AG04449 (cell line): Measurements from ENCODE around the gene ARFGAP2.
A peak's percentile ranks its signal among the peaks of the same experiment; 100 is the strongest.

Source experiments
- CTCF ChIA-PET: fragments of 350-600 bp; formaldehyde crosslinking; extraction: SDS; loops from one replicate; lab custom pipeline; 2021; ENCODE audit warnings: antibody characterized with exemption; lab: Yijun Ruan, JAX
- POLR2A ChIA-PET: fragments of 400-600, 350-600 bp; formaldehyde crosslinking; extraction: SDS; loops from one replicate; lab custom pipeline; 2020; ENCODE audit warnings: antibody characterized with exemption, inconsistent platforms; lab: Yijun Ruan, JAX
- DNase-seq: peaks from one replicate; pipeline ENCODE4 v3.0.0-alpha.2; 2010; ENCODE audit warnings: low read depth, low spot score
- H3K4me3 ChIP-seq: 2 replicates; pipeline ENCODE4 v1.5.1; 2011; ENCODE audit warnings: low read depth, mild to moderate bottlenecking, control low read depth, low read length
- CTCF ChIP-seq: IDR thresholded peaks from one replicate; pipeline ENCODE4 v1.5.1; 2011; ENCODE audit warnings: mild to moderate bottlenecking, moderate library complexity, low read length, control low read depth, inconsistent platforms; ENCODE audit not compliant: insufficient read depth; ENCODE audit errors: missing control alignments

The ARFGAP2 gene

DNA sequence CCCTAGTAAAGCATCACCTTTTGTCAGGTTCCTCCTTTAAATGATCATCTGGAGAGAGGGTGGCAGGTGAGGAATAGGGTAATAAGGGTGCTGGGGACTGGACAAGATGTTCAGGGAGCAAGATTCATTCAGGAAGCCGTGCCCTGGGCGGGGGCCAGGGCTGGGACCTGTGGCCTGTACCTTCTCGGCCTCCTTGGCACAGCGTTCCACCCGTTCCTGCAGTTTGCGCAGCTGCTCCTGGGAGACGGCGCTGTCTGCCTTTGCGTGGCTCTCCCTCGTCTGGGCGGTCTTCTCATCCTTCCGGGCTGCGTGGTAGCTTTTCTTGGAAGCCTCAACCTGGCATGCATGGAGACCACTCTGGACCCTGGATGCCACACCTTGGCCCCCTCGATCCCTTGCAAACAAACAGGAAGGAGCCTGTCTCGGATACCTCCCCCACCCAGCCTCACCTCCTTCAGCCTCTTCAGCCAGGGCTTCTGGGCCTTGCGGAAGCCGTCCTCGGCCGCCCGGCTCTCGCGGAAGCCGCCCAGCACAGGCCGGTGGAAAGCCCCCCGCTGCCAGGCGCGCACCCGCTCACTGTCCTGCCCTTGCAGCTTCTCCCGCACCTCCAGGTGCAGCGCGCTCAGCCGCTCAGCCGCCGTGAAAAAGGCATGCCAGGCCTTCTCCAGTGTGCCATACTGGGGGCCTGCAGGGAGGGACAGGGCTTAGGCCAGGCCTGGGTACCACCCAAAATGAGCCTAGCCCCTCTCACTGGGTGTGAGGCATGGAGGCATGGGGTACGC lies 3.5 kb upstream of the ARFGAP2 start:
- no peak for TF ChIP-seq CTCF
- CTCF ChIA-PET: interaction anchor here (0.7 to 11.2 kb wide), 29 partner anchors 8 to 398 kb away, joined by 3 to 108 read pairs (median 4); partner anchors contain the start of genes DDB2, KBTBD4, MADD and MYBPC3

GRCh38 chr11:47179655-47179991 lies 2.9 kb upstream of the ARFGAP2 start:
- H3K4me3 ChIP-seq: no peak overlapping the region
- peak; percentile 66 for TF ChIP-seq CTCF
- POLR2A ChIA-PET: no interaction called here
- CTCF ChIA-PET: interaction anchor here (0.7 to 11.2 kb wide), 29 partner anchors 9 to 399 kb away, joined by 3 to 108 read pairs (median 4); partner anchors contain the start of genes DDB2, KBTBD4, MADD and MYBPC3
- no peak for DNase-seq

More for the DNA sequence above, 3.5 kb upstream of the ARFGAP2 start:
- POLR2A ChIA-PET: no interaction called here
- no peak for DNase-seq
- no peak overlapping the region for H3K4me3 ChIP-seq

DNA sequence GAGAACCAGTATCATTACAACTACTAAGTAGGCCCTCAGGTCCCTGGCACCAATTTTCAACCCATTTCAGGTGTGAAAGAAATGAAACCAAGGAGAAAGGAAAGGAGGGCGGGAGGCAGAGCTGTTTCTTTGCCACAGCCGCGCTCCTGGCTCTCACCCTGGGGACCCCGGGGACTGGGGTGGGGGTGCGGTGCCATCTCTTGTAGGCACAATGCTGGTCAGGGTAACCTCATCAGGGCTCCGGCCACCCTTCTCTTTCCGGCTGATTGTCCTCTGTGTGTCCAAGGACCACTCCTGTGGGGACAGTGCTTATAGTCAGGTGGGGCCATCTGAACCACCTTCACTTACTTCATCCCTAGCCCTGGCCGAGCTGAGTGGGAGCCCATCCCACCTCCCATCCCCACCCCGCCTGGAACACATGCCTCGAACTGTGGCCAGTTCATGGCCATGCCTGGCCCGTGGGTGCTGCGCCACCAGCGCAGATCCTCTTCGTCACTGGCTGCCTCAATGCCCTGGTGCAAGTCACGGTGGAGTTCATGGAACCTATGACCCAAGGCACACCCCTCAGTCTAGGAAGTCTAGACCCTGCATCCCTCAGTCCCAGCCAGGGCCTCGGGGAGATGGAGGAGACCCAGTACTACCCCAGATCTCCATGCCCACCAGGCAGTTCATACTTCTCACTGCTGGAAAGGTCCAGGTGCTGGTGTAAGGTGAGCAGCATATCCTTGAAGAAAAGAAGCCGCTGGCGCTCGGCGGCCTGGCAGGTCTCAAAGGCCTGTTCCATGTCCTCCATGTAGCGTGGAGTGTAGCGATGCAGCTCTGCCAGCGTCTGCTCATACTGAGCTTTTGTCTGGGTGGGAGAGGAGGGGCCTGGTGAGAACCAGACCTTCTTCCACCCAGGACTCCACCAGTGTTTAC lies 2.3 kb upstream of the ARFGAP2 start:
- DNase-seq: no peak
- TF ChIP-seq CTCF: no peak
- CTCF ChIA-PET: interaction anchor here (0.6 to 11.2 kb wide), 38 partner anchors 9 to 399 kb away, joined by 3 to 108 read pairs (median 5); partner anchors contain the start of genes ACP2, DDB2, KBTBD4 and MADD
- POLR2A ChIA-PET: no interaction called here
- no peak overlapping the region for H3K4me3 ChIP-seq

DNA sequence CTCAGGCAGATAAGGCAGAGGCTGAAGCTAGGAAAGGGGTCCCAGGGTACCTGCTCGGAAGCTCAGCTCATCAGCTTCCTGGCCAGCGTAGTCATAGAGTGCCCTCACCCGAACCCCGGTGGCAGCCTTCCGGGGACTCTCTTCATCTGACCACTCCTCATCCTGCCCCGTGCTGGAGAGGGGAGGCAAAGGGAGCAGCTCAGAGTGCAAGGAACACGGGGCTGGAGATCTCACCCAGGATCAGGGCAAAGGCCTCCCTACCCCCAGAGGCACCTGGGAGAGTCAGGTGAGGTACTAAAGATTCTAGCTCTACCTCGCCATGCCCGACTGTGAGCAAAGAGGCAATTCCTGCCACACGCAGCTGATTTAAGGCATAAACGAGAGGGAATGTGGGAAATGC lies 1.6 kb upstream of the ARFGAP2 start:
- ChIA-PET POLR2A (no interaction called here), CTCF (interaction anchor here (0.7 to 11.2 kb wide), 29 partner anchors 7 to 352 kb away, joined by 3 to 108 read pairs (median 6); partner anchors contain the start of genes ACP2, DDB2, MYBPC3 and NR1H3)
- DNase-seq: no peak
- TF ChIP-seq CTCF: no peak
- H3K4me3 ChIP-seq: no peak overlapping the region

DNA sequence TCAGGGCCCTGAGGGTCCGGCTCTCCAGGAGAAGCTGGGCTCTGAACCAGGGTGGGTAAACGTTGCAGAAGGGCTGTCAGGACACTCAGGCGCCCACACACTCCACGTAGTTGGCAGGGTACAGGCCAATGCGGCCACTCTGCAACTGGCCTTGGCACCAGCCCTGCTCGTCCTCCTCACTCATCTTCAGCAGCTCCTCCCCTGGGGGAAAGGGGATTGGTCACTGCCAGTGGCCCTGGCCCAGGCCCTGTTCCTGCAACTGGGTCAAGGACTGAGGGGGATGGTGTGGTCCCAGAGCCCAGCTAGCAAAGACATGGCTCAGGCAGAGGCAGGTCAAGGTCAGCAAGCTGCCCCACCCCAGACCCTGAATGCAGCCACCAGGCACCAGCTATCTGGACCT lies 1.2 kb upstream of the ARFGAP2 start:
- CTCF ChIA-PET: interaction anchor here (0.7 to 11.2 kb wide), 29 partner anchors 8 to 352 kb away, joined by 3 to 108 read pairs (median 6); partner anchors contain the start of genes ACP2, DDB2, MYBPC3 and NR1H3
- TF ChIP-seq CTCF: no peak
- no peak overlapping the region for H3K4me3 ChIP-seq
- POLR2A ChIA-PET: interaction anchor here (0.6 kb wide), 1 partner anchor 28 kb away, joined by 3 read pairs; no protein-coding TSS in a partner anchor
- DNase-seq: no peak
